ENCODE results near the gene ATF7.

GRCh38 chr12:53543539-53543938 is 82.6 kb downstream of the ATF7 start:
- no peak for TF ChIP-seq SIN3A (IDR thresholded peaks at IDR 0.05; ENCODE audit: borderline replicate concordance in 2 of 2, control insufficient read depth in 1 of 2, low read depth in 2 of 2, low read length in 2 of 2)
- no peak for TF ChIP-seq POLR2A (conservative IDR thresholded peaks at IDR 0.05)
- no peak for TF ChIP-seq ESRRA (IDR thresholded peaks at IDR 0.05; ENCODE audit: borderline replicate concordance, low read depth)
- no peak for TF ChIP-seq KLF1 (tag; IDR thresholded peaks at IDR 0.05)
- peak; percentile 82 to 99 (median 98) for TF ChIP-seq CTCF (IDR thresholded peaks at IDR 0.05 in 2 of 3, conservative IDR thresholded peaks at IDR 0.05 in 1 of 3; ENCODE audit: insufficient read depth in 2 of 3, low read depth in 1 of 3, low read length in 3 of 3)
- TF ChIP-seq NFYB (IDR thresholded peaks at IDR 0.05; ENCODE audit: extremely low read depth, insufficient read length), result no peak
- TF ChIP-seq, protein P1, sequence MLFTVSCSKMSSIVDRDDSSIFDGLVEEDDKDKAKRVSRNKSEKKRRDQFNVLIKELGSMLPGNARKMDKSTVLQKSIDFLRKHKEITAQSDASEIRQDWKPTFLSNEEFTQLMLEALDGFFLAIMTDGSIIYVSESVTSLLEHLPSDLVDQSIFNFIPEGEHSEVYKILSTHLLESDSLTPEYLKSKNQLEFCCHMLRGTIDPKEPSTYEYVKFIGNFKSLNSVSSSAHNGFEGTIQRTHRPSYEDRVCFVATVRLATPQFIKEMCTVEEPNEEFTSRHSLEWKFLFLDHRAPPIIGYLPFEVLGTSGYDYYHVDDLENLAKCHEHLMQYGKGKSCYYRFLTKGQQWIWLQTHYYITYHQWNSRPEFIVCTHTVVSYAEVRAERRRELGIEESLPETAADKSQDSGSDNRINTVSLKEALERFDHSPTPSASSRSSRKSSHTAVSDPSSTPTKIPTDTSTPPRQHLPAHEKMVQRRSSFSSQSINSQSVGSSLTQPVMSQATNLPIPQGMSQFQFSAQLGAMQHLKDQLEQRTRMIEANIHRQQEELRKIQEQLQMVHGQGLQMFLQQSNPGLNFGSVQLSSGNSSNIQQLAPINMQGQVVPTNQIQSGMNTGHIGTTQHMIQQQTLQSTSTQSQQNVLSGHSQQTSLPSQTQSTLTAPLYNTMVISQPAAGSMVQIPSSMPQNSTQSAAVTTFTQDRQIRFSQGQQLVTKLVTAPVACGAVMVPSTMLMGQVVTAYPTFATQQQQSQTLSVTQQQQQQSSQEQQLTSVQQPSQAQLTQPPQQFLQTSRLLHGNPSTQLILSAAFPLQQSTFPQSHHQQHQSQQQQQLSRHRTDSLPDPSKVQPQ (CRISPR knock-in tag; IDR thresholded peaks at IDR 0.05; ENCODE audit: borderline replicate concordance), result no peak
- no peak for TF ChIP-seq ZBTB8A (IDR thresholded peaks at IDR 0.05; ENCODE audit: partially characterized antibody)
- no peak for TF ChIP-seq ID3 (CRISPR knock-in tag; IDR thresholded peaks at IDR 0.05)
- TF ChIP-seq ID3 (tag; IDR thresholded peaks at IDR 0.05), result no peak

All from K562 (cell line).